Loucy (cell line): Measurements from ENCODE around the gene STIM1.

Experiments
- H2AFZ ChIP-seq: fragments of 200-600 bp; sonication (generic); 2 replicates; pipeline ENCODE4 v1.6.0; 2016; ENCODE audit warnings: antibody characterized with exemption, mild to moderate bottlenecking, low read length, moderate library complexity
- H3F3A ChIP-seq: fragments of 200-600 bp; 2 replicates; pipeline ENCODE4 v1.6.0; 2016; ENCODE audit warnings: antibody characterized with exemption, low read depth, mild to moderate bottlenecking
- H3K27me3 ChIP-seq: fragments of 200-600 bp; sonication (generic); 2 replicates; pipeline ENCODE4 v1.6.1; 2014; ENCODE audit warnings: low read length, mild to moderate bottlenecking; ENCODE audit not compliant: insufficient read depth, poor library complexity, severe bottlenecking
- H3K36me3 ChIP-seq: fragments of 200-600 bp; sonication (generic); 2 replicates; pipeline ENCODE4 v1.6.1; 2016; ENCODE audit warnings: low read length; ENCODE audit not compliant: insufficient read depth
- H3K4me1 ChIP-seq: fragments of 200-600 bp; sonication (generic); 2 replicates; pipeline ENCODE4 v1.5.1; 2014; ENCODE audit warnings: low read length, mild to moderate bottlenecking; ENCODE audit not compliant: insufficient read depth, poor library complexity, severe bottlenecking
- H3K4me2 ChIP-seq: fragments of 200-600 bp; sonication (generic); 2 replicates; pipeline ENCODE4 v1.6.0; 2014; ENCODE audit warnings: antibody characterized with exemption, low read length, low read depth, mild to moderate bottlenecking; ENCODE audit not compliant: poor library complexity, severe bottlenecking
- H3K4me3 ChIP-seq: fragments of 200-600 bp; sonication (generic); 2 replicates; pipeline ENCODE4 v1.5.1; 2014; ENCODE audit warnings: low read length, mild to moderate bottlenecking, mixed read lengths; ENCODE audit not compliant: poor library complexity, severe bottlenecking
- H3K79me2 ChIP-seq: fragments of 200-600 bp; sonication (generic); 2 replicates; pipeline ENCODE4 v1.6.1; 2014; ENCODE audit warnings: low read length; ENCODE audit not compliant: insufficient read depth
- H3K9ac ChIP-seq: fragments of 200-600 bp; sonication (generic); 2 replicates; pipeline ENCODE4 v1.6.0; 2014; ENCODE audit warnings: mild to moderate bottlenecking, low read depth, low read length, moderate library complexity; ENCODE audit not compliant: poor library complexity, severe bottlenecking
- H3K9me2 ChIP-seq: fragments of 200-600 bp; sonication (generic); replicated peaks from 2 replicates; pipeline ENCODE4 v1.6.1; 2016; ENCODE audit warnings: low read depth, low read length, mixed read lengths
- H3K9me3 ChIP-seq: fragments of 200-600 bp; sonication (generic); 2 replicates; pipeline ENCODE4 v1.6.1; 2014; ENCODE audit warnings: mild to moderate bottlenecking, antibody characterized with exemption, low read length, low read depth; ENCODE audit not compliant: insufficient read depth
- H4K20me1 ChIP-seq: fragments of 200-600 bp; sonication (generic); 2 replicates; pipeline ENCODE4 v1.6.0; 2014; ENCODE audit warnings: antibody characterized with exemption, low read length, mild to moderate bottlenecking; ENCODE audit not compliant: insufficient read depth, poor library complexity, severe bottlenecking
- CTCF ChIP-seq: fragments of 200-600 bp; sonication (generic); conservative IDR thresholded peaks from 2 replicates; pipeline ENCODE4 v1.5.1; 2014; ENCODE audit warnings: mild to moderate bottlenecking, antibody characterized with exemption, low read length
- EZH2phosphoT487 ChIP-seq: fragments of 200-600 bp; IDR thresholded peaks from 2 replicates; pipeline ENCODE4 v1.6.1; 2018; ENCODE audit warnings: antibody characterized with exemption, mild to moderate bottlenecking, moderate library complexity, borderline replicate concordance

Gene STIM1

GRCh38 chr11:4059424-4059823, 204.0 kb downstream of the STIM1 start:
- Histone ChIP-seq H3K27me3 (no peaks in the 10 kb centered on the region), H3K4me1 (peaks cover 19% of the 10 kb centered on the region), H2AFZ (no peak overlapping the region), H3K9me3 (no peaks in the 10 kb centered on the region), H3K79me2 (no peaks in the 10 kb centered on the region), H4K20me1 (peaks cover 3% of the 10 kb centered on the region), H3K9ac (no peak overlapping the region), H3K4me3 (no peak overlapping the region), H3F3A (peaks cover 7% of the 10 kb centered on the region; the same call in 1 of the 2 replicates), H3K9me2 (no peaks in the 10 kb centered on the region), H3K4me2 (no peak overlapping the region), H3K36me3 (peaks cover 51% of the 10 kb centered on the region; the same call in 1 of the 2 replicates)
- TF ChIP-seq CTCF, result no peak
- no peak for TF ChIP-seq EZH2phosphoT487

GRCh38 chr11:4060182-4060923, 204.9 kb downstream of the STIM1 start:
- Histone ChIP-seq H3K36me3 (peaks cover 51% of the 10 kb centered on the region; the same call in 1 of the 2 replicates), H3K4me3 (no peak overlapping the region), H3K79me2 (no peaks in the 10 kb centered on the region), H3K9me3 (no peaks in the 10 kb centered on the region), H2AFZ (no peak overlapping the region), H3F3A (peaks cover 7% of the 10 kb centered on the region; the same call in 1 of the 2 replicates), H3K9ac (no peak overlapping the region), H3K9me2 (no peaks in the 10 kb centered on the region), H3K4me2 (no peak overlapping the region), H4K20me1 (peaks cover 3% of the 10 kb centered on the region), H3K4me1 (peaks cover 19% of the 10 kb centered on the region), H3K27me3 (no peaks in the 10 kb centered on the region)
- TF ChIP-seq EZH2phosphoT487, result no peak
- no peak for TF ChIP-seq CTCF

GRCh38 chr11:4061700-4062099, 206.2 kb downstream of the STIM1 start:
- Histone ChIP-seq H3K4me2 (no peak overlapping the region), H3K9me2 (no peaks in the 10 kb centered on the region), H3K4me3 (no peak overlapping the region), H3F3A (peaks cover 7% of the 10 kb centered on the region; the same call in 1 of the 2 replicates), H2AFZ (no peak overlapping the region), H3K9ac (no peak overlapping the region), H4K20me1 (peaks cover 3% of the 10 kb centered on the region), H3K79me2 (no peaks in the 10 kb centered on the region), H3K4me1 (peaks cover 19% of the 10 kb centered on the region), H3K27me3 (no peaks in the 10 kb centered on the region), H3K36me3 (peaks cover 44% of the 10 kb centered on the region; the same call in 1 of the 2 replicates), H3K9me3 (no peaks in the 10 kb centered on the region)
- TF ChIP-seq CTCF (no peak), EZH2phosphoT487 (no peak)
